Measurements from ENCODE around the gene LRRC7. TPM values are rescaled to one million over a fixed set of nuclear protein-coding genes. Genes with fewer than 3 reads are reported as not detected.

LRRC7 gene
- total RNA-seq, 1 experiment from 2014 or later: not detected

DNA sequence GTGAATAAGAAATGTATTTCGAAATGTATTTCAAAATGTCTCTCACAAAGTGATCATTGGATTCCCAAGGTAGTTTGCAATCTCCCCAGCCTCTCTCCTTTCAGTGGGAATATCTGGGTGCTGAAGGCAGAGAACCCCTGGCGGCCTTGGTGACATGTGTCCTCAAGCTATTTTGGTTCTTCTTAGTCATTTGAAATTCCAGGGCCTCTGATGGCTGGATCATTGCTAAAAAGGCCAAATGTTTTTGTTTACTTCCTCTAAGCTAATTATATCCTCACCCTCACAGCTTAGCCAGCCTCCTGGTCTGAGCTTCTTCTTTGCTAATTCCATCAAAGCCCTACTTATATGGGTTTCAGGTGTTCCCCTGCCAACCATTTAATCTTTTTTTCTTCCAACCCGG is 566.4 kb downstream of the LRRC7 start:
- in situ Hi-C loops (cut with HindIII; ENCODE audit: low pct_unique_long_range_greater_than_20kb, low sequenced_read_pairs) (no loop called here), intact Hi-C loops (cut with micrococcal nuclease; ENCODE audit: unreplicated experiment) (loop anchor here (5.0 kb wide), 1 partner anchor 73 kb away; the partner anchor contains the start of gene LRRC40)
- H3K27ac ChIP-seq (ENCODE audit: low read length): no peak overlapping the region
- TF ChIP-seq, protein P1, sequence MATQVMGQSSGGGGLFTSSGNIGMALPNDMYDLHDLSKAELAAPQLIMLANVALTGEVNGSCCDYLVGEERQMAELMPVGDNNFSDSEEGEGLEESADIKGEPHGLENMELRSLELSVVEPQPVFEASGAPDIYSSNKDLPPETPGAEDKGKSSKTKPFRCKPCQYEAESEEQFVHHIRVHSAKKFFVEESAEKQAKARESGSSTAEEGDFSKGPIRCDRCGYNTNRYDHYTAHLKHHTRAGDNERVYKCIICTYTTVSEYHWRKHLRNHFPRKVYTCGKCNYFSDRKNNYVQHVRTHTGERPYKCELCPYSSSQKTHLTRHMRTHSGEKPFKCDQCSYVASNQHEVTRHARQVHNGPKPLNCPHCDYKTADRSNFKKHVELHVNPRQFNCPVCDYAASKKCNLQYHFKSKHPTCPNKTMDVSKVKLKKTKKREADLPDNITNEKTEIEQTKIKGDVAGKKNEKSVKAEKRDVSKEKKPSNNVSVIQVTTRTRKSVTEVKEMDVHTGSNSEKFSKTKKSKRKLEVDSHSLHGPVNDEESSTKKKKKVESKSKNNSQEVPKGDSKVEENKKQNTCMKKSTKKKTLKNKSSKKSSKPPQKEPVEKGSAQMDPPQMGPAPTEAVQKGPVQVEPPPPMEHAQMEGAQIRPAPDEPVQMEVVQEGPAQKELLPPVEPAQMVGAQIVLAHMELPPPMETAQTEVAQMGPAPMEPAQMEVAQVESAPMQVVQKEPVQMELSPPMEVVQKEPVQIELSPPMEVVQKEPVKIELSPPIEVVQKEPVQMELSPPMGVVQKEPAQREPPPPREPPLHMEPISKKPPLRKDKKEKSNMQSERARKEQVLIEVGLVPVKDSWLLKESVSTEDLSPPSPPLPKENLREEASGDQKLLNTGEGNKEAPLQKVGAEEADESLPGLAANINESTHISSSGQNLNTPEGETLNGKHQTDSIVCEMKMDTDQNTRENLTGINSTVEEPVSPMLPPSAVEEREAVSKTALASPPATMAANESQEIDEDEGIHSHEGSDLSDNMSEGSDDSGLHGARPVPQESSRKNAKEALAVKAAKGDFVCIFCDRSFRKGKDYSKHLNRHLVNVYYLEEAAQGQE (IDR thresholded peaks at IDR 0.05; ENCODE audit: insufficient read depth in 1 of 2, low read depth in 2 of 2, low read length in 1 of 2): no peak
- TF ChIP-seq POLR2AphosphoS5 (IDR thresholded peaks at IDR 0.05; ENCODE audit: low read depth, low read length) (no peak), SIN3A (IDR thresholded peaks at IDR 0.05; ENCODE audit: borderline replicate concordance, insufficient read depth, low read depth, low read length) (no peak), TCF7L2 (IDR thresholded peaks at IDR 0.05; ENCODE audit: low read depth, low read length) (no peak)
- TF ChIP-seq, protein P2, sequence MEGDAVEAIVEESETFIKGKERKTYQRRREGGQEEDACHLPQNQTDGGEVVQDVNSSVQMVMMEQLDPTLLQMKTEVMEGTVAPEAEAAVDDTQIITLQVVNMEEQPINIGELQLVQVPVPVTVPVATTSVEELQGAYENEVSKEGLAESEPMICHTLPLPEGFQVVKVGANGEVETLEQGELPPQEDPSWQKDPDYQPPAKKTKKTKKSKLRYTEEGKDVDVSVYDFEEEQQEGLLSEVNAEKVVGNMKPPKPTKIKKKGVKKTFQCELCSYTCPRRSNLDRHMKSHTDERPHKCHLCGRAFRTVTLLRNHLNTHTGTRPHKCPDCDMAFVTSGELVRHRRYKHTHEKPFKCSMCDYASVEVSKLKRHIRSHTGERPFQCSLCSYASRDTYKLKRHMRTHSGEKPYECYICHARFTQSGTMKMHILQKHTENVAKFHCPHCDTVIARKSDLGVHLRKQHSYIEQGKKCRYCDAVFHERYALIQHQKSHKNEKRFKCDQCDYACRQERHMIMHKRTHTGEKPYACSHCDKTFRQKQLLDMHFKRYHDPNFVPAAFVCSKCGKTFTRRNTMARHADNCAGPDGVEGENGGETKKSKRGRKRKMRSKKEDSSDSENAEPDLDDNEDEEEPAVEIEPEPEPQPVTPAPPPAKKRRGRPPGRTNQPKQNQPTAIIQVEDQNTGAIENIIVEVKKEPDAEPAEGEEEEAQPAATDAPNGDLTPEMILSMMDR (IDR thresholded peaks at IDR 0.05): no peak
- H3K36me3 ChIP-seq (ENCODE audit: control insufficient read depth, insufficient read depth, low read length): no peaks in the 10 kb centered on the region
- DNase-seq (ENCODE audit: low read depth, low spot score): no peak
- no peak for ATAC-seq
- H3K9me3 ChIP-seq (ENCODE audit: control insufficient read depth, insufficient read depth, low read depth, low read length): no peaks in the 10 kb centered on the region
- 0 out of 2 replicates have a peak, but pooled peaks cover 4% of the 10 kb centered on the region for H3K4me1 ChIP-seq (ENCODE audit: control insufficient read depth, insufficient read depth, low read length)
- H3K4me3 ChIP-seq (ENCODE audit: low read depth in 2 of 2, low read length in 2 of 2): no peak overlapping the region
- no TSS peak for BruUV-seq (replicated peaks)
- H3K27me3 ChIP-seq (ENCODE audit: control insufficient read depth, insufficient read depth, low read length): peaks cover 4% of the 10 kb centered on the region; the same call in 1 of the 2 replicates
- POLR2A ChIA-PET: no interaction called here
- CTCF ChIA-PET: no interaction called here

DNA sequence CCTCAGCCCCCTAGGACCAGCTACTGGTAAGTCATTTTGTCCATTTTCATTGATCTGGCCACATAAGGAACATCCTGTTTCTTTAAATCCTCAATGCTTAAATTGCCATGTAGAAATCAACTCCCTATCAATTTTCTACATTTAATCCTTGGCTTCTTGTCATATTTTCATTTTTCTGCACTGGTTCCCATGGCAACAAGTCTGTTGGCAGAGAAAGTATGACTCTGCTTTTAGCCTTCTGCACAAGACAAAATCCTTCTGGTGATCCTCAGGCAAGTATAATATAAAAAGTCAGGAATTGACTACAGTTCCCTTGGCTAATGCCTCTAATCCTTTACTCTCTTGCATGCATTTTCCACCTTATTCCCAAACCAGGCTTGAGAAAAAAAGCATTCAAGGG is 572.6 kb downstream of the LRRC7 start:
- no peak for ATAC-seq
- no peak for DNase-seq (ENCODE audit: low read depth, low spot score)
- in situ Hi-C loops (cut with HindIII; ENCODE audit: low pct_unique_long_range_greater_than_20kb, low sequenced_read_pairs) (no loop called here), intact Hi-C loops (cut with micrococcal nuclease; ENCODE audit: unreplicated experiment) (no loop called here)
- no peaks in the 10 kb centered on the region for H3K4me1 ChIP-seq (ENCODE audit: control insufficient read depth, insufficient read depth, low read length)
- CTCF ChIA-PET: no interaction called here
- BruUV-seq (replicated peaks): no TSS peak
- POLR2A ChIA-PET: no interaction called here
- H3K9me3 ChIP-seq (ENCODE audit: control insufficient read depth, insufficient read depth, low read depth, low read length): no peaks in the 10 kb centered on the region
- no peak overlapping the region for H3K27ac ChIP-seq (ENCODE audit: low read length)
- no peak for TF ChIP-seq TCF7L2 (IDR thresholded peaks at IDR 0.05; ENCODE audit: low read depth, low read length)
- no peak for TF ChIP-seq SIN3A (IDR thresholded peaks at IDR 0.05; ENCODE audit: borderline replicate concordance, insufficient read depth, low read depth, low read length)
- TF ChIP-seq, protein P2 (IDR thresholded peaks at IDR 0.05): no peak
- TF ChIP-seq, protein P1 (IDR thresholded peaks at IDR 0.05; ENCODE audit: insufficient read depth in 1 of 2, low read depth in 2 of 2, low read length in 1 of 2): no peak
- no peak for TF ChIP-seq POLR2AphosphoS5 (IDR thresholded peaks at IDR 0.05; ENCODE audit: low read depth, low read length)
- H3K36me3 ChIP-seq (ENCODE audit: control insufficient read depth, insufficient read depth, low read length): no peaks in the 10 kb centered on the region; the same call in 1 of the 2 replicates
- H3K4me3 ChIP-seq (ENCODE audit: low read depth in 2 of 2, low read length in 2 of 2): no peak overlapping the region
- H3K27me3 ChIP-seq (ENCODE audit: control insufficient read depth, insufficient read depth, low read length): no peaks in the 10 kb centered on the region; the same call in 1 of the 2 replicates

Measured in Panc1 (cell line).